A549 (cell line): ENCODE results near the gene PPM1L. TPM values are rescaled to one million over a fixed set of nuclear protein-coding genes. Genes with fewer than 3 reads are reported as not detected.

Source experiments
- ATAC-seq, 2 experiments: fragments of 200-7000 bp in 1 of 2; fragments of >200 bp in 1 of 2; cut with Nextera tagmentation in 1 of 2; cut with Tn5 transposase in 1 of 2; 3 replicates each; pipeline versions ENCODE4 v1.8.0 to v1.9.1; 2018 to 2020; ENCODE audit warnings: mild to moderate bottlenecking in 1 of 2, moderate library complexity in 1 of 2
- CTCF ChIA-PET: fragments of 300-600 bp; sonication (Branson Sonifier 250); formaldehyde crosslinking; extraction: SDS; loops from one replicate; lab custom pipeline; 2021; ENCODE audit warnings: antibody characterized with exemption, inconsistent platforms; lab: Yijun Ruan, JAX
- POLR2A ChIA-PET: fragments of 350-600 bp; formaldehyde crosslinking; extraction: SDS; loops from one replicate; lab custom pipeline; 2021; ENCODE audit warnings: antibody characterized with exemption, inconsistent platforms; lab: Yijun Ruan, JAX
- DNase-seq, 2 experiments: peaks; one replicate each; pipeline versions ENCODE4 v3.0.0 to v3.0.0-alpha.2; 2011 to 2016; ENCODE audit warnings: low read depth in 1 of 2, low spot score in 1 of 2
- FAIRE-seq: peaks from 2 replicates; lab custom pipeline; 2011; peaks lifted over from hg19 to GRCh38; lab: Jason Lieb, UNC
- H3K27ac ChIP-seq, 2 experiments: fragments of >200 bp; sonication (Bioruptor Twin); formaldehyde crosslinking; 3 replicates each; pipeline ENCODE4 v1.5.1; 2016 to 2017
- H3K4me1 ChIP-seq: fragments of >200 bp; sonication (Bioruptor Twin); formaldehyde crosslinking; 3 replicates; pipeline ENCODE4 v1.6.1; 2016
- H3K4me2 ChIP-seq: fragments of >200 bp; sonication (Bioruptor Twin); formaldehyde crosslinking; 3 replicates; pipeline ENCODE4 v1.6.1; 2016
- H3K4me3 ChIP-seq: fragments of >200 bp; sonication (Bioruptor Twin); formaldehyde crosslinking; 3 replicates; pipeline ENCODE4 v1.5.1; 2016
- H3K9me3 ChIP-seq: fragments of >200 bp; sonication (Bioruptor Twin); formaldehyde crosslinking; 3 replicates; pipeline ENCODE4 v1.6.1; 2016
- BHLHE40 ChIP-seq: IDR thresholded peaks from 2 replicates; pipeline ENCODE4 v1.6.1; 2012; ENCODE audit warnings: low read depth, low read length, inconsistent platforms
- GATA3 ChIP-seq: IDR thresholded peaks from 2 replicates; pipeline ENCODE4 v1.6.1; 2012; ENCODE audit warnings: borderline replicate concordance
- JUNB ChIP-seq: fragments of >200 bp; sonication (Bioruptor Twin); formaldehyde crosslinking; IDR thresholded peaks from 2 replicates; pipeline ENCODE4 v1.6.1; 2016
- KDM5A ChIP-seq: fragments of 200-600 bp; sonication (generic); IDR thresholded peaks from 2 replicates; pipeline ENCODE4 v1.6.1; 2016; ENCODE audit warnings: antibody characterized with exemption, mild to moderate bottlenecking
- NR3C1 ChIP-seq: fragments of >200 bp; sonication (Bioruptor Twin); formaldehyde crosslinking; IDR thresholded peaks from 3 replicates; pipeline ENCODE4 v1.6.1; 2017
- PHF8 ChIP-seq: fragments of 200-600 bp; sonication (generic); IDR thresholded peaks from 2 replicates; pipeline ENCODE4 v1.6.1; 2016; ENCODE audit warnings: low read depth, mild to moderate bottlenecking, antibody characterized with exemption, moderate library complexity, borderline replicate concordance
- SMC3 ChIP-seq: fragments of >200 bp; sonication (Bioruptor Twin); formaldehyde crosslinking; IDR thresholded peaks from 3 replicates; pipeline ENCODE4 v1.6.1; 2018; ENCODE audit warnings: inconsistent platforms
- TFCP2L1 ChIP-seq: fragments of 250-450 bp; sonication (Bioruptor Pico); IDR thresholded peaks from 2 replicates; pipeline ENCODE4 v1.5.0; 2021; ENCODE audit warnings: mild to moderate bottlenecking
- ZFP36 ChIP-seq: fragments of 450-650 bp; IDR thresholded peaks from 2 replicates; pipeline ENCODE4 v1.6.1; 2014; ENCODE audit warnings: borderline replicate concordance; ENCODE audit not compliant: partially characterized antibody
- ZSCAN20 ChIP-seq: fragments of 250-450 bp; sonication (Bioruptor Pico); IDR thresholded peaks from 2 replicates; pipeline ENCODE4 v1.8.0; 2022; ENCODE audit warnings: mild to moderate bottlenecking, moderate library complexity
- WGBS: methylation state at CpG from one replicate; pipeline ENCODE4 v1.1.6; 2017; ENCODE audit errors: missing lambda C conversion rate; 5-methylcytosine and 5-hydroxymethylcytosine counted together
- polyA plus RNA-seq, 4 experiments: library from polyadenylated mRNA; depleted of rRNA in 3 of 4; stranded (reverse); fragments of >200 nt; fragmentation: RNase III in 1 of 4; extraction: RNeasy Plus Mini Kit Qiagen cat#74134 plus additional on column Dnase treatment in 1 of 4; gene quantifications; 2 replicates in 3 of 4; 3 replicates in 1 of 4; pipeline ENCODE4 v1.2.3, GENCODE V29; 2011 to 2017
- TF ChIP-seq, protein P1 (sequence below): fragments of 200-600 bp; sonication (generic); IDR thresholded peaks from 2 replicates; pipeline ENCODE4 v1.6.1; 2016; ENCODE audit warnings: antibody characterized with exemption, mild to moderate bottlenecking, moderate library complexity
- TF ChIP-seq, protein P2 (sequence below): fragments of >200 bp; sonication (Bioruptor Twin); formaldehyde crosslinking; IDR thresholded peaks from 3 replicates; pipeline ENCODE4 v1.6.1; 2016
- TF ChIP-seq, protein P3 (sequence below): IDR thresholded peaks from 2 replicates; pipeline ENCODE4 v1.6.1; 2012; ENCODE audit warnings: low read depth, borderline replicate concordance

PPM1L gene
- polyA plus RNA-seq, 2 of the 4 experiments (the other 2 are of a cell fraction) = 0.27 to 0.45 TPM

DNA sequence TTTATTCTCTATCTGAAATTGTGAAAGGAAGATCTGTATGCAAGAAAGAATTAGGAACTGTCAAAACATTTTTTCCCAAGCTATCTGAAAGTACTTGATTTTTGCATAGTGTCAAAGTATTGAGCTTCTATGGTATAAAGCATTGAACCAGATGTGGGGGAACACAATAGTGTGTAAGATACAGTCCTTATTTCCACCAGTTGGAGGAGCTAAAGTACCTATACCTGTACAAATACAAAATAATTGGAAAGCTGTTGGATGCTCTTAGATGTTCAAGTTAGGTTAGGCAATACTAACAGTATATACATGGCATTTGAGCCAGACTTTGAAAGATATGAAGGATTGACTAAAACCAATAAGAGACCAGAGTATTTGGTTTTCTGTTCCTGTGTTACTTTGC, 200.8 kb downstream of the PPM1L start (continued):
- TF ChIP-seq, protein P1, sequence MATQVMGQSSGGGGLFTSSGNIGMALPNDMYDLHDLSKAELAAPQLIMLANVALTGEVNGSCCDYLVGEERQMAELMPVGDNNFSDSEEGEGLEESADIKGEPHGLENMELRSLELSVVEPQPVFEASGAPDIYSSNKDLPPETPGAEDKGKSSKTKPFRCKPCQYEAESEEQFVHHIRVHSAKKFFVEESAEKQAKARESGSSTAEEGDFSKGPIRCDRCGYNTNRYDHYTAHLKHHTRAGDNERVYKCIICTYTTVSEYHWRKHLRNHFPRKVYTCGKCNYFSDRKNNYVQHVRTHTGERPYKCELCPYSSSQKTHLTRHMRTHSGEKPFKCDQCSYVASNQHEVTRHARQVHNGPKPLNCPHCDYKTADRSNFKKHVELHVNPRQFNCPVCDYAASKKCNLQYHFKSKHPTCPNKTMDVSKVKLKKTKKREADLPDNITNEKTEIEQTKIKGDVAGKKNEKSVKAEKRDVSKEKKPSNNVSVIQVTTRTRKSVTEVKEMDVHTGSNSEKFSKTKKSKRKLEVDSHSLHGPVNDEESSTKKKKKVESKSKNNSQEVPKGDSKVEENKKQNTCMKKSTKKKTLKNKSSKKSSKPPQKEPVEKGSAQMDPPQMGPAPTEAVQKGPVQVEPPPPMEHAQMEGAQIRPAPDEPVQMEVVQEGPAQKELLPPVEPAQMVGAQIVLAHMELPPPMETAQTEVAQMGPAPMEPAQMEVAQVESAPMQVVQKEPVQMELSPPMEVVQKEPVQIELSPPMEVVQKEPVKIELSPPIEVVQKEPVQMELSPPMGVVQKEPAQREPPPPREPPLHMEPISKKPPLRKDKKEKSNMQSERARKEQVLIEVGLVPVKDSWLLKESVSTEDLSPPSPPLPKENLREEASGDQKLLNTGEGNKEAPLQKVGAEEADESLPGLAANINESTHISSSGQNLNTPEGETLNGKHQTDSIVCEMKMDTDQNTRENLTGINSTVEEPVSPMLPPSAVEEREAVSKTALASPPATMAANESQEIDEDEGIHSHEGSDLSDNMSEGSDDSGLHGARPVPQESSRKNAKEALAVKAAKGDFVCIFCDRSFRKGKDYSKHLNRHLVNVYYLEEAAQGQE = no peak
- TF ChIP-seq SMC3 (no peak), ZFP36 (no peak), JUNB (no peak), PHF8 (no peak)
- TF ChIP-seq, protein P2, sequence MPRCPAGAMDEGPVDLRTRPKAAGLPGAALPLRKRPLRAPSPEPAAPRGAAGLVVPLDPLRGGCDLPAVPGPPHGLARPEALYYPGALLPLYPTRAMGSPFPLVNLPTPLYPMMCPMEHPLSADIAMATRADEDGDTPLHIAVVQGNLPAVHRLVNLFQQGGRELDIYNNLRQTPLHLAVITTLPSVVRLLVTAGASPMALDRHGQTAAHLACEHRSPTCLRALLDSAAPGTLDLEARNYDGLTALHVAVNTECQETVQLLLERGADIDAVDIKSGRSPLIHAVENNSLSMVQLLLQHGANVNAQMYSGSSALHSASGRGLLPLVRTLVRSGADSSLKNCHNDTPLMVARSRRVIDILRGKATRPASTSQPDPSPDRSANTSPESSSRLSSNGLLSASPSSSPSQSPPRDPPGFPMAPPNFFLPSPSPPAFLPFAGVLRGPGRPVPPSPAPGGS = no peak

DNA sequence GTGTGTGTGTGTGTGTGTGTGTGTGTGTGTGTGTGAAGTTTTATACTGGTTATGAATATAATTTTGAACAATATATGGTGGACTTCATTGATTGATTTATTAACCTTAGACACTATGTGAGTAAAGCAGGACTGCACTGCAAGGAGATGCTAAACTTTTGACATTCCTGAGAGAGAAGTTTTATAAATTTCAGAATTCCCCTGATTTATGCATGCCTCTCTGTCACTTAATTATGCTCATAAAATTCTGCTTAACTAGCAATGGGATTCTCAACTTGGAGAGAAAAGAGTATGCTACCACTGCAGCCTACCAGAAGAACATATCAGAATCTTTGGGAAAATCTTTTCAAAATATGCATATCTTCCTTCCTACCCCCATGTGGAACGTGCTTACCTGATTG, 204.5 kb downstream of the PPM1L start:
- no peaks in the 10 kb centered on the region for H3K4me1 ChIP-seq
- H3K4me3 ChIP-seq = no peak overlapping the region
- no peaks in the 10 kb centered on the region for H3K9me3 ChIP-seq
- WGBS = 4% methylated on average over 1 of the region's 1 CpG
- no peak for TF ChIP-seq SMC3
- TF ChIP-seq, protein P3, sequence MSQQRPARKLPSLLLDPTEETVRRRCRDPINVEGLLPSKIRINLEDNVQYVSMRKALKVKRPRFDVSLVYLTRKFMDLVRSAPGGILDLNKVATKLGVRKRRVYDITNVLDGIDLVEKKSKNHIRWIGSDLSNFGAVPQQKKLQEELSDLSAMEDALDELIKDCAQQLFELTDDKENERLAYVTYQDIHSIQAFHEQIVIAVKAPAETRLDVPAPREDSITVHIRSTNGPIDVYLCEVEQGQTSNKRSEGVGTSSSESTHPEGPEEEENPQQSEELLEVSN = no peak
- TF ChIP-seq TFCP2L1 (CRISPR knock-in tag) = no peak
- TF ChIP-seq NR3C1 = no peak
- DNase-seq = no peak
- no peak overlapping the region for H3K27ac ChIP-seq
- POLR2A ChIA-PET = no interaction called here
- CTCF ChIA-PET = interaction anchor here (1.2 kb wide), 1 partner anchor 19 kb away, joined by 3 read pairs; no protein-coding TSS in a partner anchor
- no peak for FAIRE-seq
- ATAC-seq = no peak
- no peak overlapping the region for H3K4me2 ChIP-seq

DNA sequence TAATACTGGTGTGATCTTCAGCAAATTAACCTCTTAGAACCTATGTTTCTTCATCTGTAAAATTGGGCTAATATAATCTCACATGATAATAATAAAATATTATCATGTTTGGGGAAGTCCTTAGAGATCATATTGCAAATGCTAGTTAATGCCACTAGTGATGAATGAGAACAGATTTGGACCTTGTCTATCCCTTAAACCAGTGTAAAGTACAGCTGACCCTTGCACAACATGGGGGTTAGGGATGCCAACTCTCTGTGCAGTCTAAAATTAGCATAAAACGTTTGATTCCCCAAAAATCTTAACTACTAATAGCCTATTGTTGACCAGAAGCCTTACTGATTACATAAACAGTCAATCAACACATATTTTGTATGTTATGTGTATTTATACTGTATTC, 207.9 kb downstream of the PPM1L start:
- WGBS = 3% methylated on average over 1 of the region's 1 CpG
- no peak overlapping the region for H3K4me3 ChIP-seq
- ATAC-seq (no peak), FAIRE-seq (no peak), DNase-seq (no peak)
- POLR2A ChIA-PET = no interaction called here
- H3K4me1 ChIP-seq = no peaks in the 10 kb centered on the region
- no peaks in the 10 kb centered on the region for H3K9me3 ChIP-seq
- H3K27ac ChIP-seq = no peak overlapping the region
- no peak overlapping the region for H3K4me2 ChIP-seq
- TF ChIP-seq BHLHE40 (no peak), GATA3 (no peak), ZSCAN20 (CRISPR knock-in tag) (no peak)
- TF ChIP-seq, all 56 proteins: peak for 0
- CTCF ChIA-PET = no interaction called here

DNA sequence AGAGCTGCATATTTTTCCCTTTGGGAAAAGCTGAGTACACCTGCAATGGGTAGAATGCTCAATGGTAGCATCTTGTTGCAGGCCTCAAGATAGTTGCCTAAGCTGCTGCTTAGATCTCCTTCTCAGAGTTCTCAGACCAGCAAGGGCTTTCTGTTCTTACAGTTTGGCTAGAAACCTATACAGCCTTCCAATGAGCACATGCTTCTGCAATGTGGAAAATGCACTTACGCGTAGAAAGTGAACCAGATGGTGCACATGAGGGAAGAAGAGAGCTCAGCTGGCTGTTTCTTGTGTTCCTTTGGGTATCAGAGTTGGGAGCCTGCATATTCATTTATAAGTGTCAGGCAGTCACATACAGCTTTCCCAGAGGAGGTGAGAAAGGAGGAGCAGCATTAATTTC, 212.7 kb downstream of the PPM1L start:
- Histone ChIP-seq H3K27ac (no peak overlapping the region), H3K9me3 (no peaks in the 10 kb centered on the region), H3K4me3 (no peak overlapping the region), H3K4me2 (no peak overlapping the region), H3K4me1 (no peaks in the 10 kb centered on the region)
- no peak for ATAC-seq
- TF ChIP-seq KDM5A = no peak
- no peak for TF ChIP-seq ZSCAN20 (CRISPR knock-in tag)
- POLR2A ChIA-PET = no interaction called here
- FAIRE-seq = no peak
- CTCF ChIA-PET = no interaction called here
- 0% methylated on average over 2 of the region's 2 CpGs for WGBS
- DNase-seq = no peak
